ENCODE results near the gene PPP3R2.
"Not testable (repeated sequence)": the region's sequence is repeated elsewhere in the genome, so short reads cannot be mapped to it uniquely, and the experiment has no call there.

Gene PPP3R2

GRCh38 chr9:101594796-101595195 lies at the start of gene PPP3R2:
Gene PPP3R2 (minus strand): TSS chr9:101594969. CDS start chr9:101594921, 48 bp downstream.
- DNase-seq, result no peak

- no peak for DNase-seq
Measured at GRCh38 chr9:101639785-101640665, 45.3 kb upstream of the PPP3R2 start.

DNA sequence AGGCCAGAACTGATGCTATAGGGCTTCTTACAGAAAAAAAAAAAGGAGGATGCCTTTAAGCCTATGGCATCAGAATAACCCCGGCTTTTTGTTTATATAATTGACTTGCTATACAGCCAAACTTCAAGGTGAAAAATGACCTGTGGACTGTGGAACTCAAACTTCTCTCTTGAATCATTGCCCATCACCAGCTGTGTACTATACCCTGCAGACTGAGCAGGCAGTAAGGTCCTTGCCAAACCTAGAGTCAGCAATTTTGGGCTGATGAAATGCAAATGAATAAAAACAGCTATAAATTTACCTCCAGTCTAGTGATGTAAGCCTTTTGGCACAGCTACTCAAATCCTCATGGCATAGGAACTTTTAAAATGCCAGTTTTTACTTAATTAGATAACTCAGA lies 44.5 kb upstream of the PPP3R2 start:
- no peak for DNase-seq

DNA sequence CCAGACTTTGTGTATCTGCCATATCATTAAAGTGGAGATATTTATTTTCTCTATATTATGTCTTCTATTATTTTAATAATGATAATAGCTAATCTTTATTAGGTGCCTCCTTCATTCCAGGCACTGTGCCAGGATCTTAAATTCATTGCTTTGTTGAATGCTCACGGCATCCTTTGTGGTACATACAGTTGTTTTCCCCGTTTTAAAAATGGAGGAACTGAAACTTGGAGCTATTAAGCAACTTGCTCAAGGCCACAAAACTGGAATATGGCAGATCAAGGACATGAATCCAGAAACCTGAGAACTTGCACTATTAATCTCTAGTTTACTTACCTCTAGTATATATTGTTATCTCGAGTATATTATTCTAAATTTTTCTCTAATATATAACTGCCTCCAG lies 41.5 kb upstream of the PPP3R2 start:
- no peak for DNase-seq

DNA sequence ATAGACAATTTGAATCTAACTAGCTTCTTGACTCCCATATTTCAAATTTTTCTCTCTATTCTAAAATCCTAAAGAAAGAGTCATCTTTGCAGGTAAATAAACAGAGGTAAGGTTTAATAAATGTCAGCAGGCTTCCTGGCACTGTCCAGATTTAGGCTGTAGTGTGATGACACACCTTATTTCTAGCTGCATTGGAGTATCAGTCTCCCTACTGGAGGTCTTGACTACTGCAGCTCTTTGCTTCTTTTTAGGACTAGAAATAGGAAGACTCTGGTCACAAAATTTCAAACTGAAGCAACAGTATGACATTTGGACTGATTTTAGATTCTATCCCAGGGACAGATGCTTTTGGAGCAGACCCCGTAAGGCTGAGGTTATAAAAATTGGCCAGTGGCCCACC lies 40.7 kb upstream of the PPP3R2 start:
- DNase-seq, result no peak

GRCh38 chr9:101634741-101635409 lies 40.1 kb upstream of the PPP3R2 start:
- no peak for DNase-seq

DNA sequence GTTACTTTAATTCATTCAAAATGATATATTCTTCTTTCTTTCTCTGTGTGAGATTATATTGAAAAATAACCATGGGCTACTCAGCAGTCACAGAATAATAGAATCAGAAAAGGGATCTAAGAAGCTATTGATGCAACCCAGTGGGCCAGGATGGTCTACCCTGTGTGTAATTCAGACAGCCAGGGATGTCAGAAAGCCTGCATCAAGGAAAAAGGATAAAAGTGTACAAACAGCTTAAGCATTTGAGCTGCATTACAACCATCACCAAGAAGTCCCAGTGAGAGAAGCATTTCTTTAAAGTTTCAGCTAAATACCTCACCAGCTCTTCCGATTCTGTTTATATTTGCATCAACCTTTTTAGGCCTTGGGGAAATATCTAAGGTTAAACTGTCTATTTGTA lies 37.8 kb upstream of the PPP3R2 start:
- DNase-seq, result no peak

GRCh38 chr9:101631892-101632291 lies 37.1 kb upstream of the PPP3R2 start:
- DNase-seq, result no peak

GRCh38 chr9:101629636-101630035 lies 34.9 kb upstream of the PPP3R2 start:
- DNase-seq, result no peak

DNA sequence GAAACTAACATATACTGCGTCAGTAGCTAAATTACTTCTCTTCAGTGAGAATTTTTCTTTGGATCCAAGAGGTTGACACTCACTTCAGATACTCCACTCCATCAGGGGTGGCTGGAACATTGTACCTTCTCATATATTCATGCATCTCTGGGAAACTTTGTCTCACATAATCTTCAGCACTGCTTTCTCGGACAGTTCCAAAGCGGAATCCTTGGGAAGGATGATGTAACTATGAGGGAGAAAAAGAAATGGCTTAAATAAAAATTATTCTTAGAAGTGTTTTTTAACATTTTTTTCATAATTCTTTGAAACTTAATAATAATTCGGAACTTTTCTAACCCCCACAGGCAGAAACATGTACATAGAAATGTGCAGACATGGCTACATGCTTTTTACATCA lies 33.4 kb upstream of the PPP3R2 start:
- DNase-seq, result no peak

GRCh38 chr9:101626295-101626694 lies 31.5 kb upstream of the PPP3R2 start:
- DNase-seq, result no peak

DNA sequence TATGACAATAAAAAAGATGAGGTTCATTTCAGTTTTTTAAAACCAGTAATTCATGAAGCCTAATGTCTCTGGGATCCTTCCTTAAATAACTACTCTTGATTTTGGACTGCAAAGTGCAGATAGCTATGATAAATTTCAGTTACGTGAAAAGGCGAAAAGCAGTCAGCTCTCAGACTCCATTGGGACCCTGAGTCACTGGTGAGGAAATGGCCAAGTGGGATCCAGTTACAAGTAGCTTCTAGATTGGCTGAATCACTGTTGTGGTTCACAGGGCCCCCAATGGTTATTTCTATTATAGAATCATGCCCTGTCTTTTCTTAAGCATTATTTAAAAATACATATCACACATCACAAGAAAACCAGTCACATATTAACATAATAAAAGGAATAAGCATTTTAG lies 31.1 kb upstream of the PPP3R2 start:
- no peak for DNase-seq

GRCh38 chr9:101620452-101620851 lies 25.7 kb upstream of the PPP3R2 start:
- DNase-seq, result no peak

- no peak for DNase-seq
Measured at GRCh38 chr9:101618698-101619097, 23.9 kb upstream of the PPP3R2 start.

DNA sequence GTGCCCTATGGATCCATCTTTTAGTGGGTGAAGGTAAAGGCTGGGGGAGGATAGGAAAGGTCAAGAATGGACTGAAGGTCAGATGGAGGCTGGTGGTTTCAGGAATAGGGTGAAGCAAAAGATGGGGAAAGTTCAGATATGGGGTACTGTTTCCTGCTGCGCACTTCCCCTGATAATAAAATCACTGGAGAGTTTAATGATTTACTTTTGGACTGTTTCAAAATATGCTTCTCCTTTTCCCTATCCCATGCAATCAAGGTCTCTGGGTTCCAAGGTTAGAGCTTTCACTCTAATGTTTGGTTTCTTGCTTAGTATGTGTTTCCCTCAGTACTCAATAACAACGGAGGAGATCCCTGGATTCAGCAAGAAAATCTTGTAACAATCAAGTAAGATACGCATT lies 10.8 kb upstream of the PPP3R2 start:
- DNase-seq, result no peak

GRCh38 chr9:101604296-101604695 lies 9.5 kb upstream of the PPP3R2 start:
- DNase-seq, result no peak

- DNase-seq, result no peak
Measured at GRCh38 chr9:101601904-101602765, 7.4 kb upstream of the PPP3R2 start.

DNA sequence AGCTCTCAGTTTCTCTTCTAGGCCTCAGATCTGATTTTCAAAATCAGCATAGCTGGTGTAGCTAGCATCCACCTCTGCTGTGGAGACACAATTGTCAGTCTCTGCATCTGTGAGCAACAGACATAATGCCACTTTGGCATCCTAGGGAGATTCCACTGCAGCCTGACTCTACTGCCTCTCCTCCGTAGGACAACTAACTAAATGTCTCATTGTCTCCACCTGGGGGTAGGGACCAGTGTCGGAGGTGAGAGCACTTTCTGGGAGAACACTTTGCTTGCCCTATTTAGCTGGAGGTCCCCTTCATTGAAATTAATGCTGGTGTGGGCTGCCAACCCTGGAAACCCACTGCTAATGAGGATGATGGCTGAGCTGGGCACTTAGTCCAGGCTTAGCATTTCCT lies 1.4 kb downstream of the PPP3R2 start:
- DNase-seq, result no peak

- DNase-seq, result no peak
Measured at GRCh38 chr9:101592788-101593187, 2.0 kb downstream of the PPP3R2 start.

DNA sequence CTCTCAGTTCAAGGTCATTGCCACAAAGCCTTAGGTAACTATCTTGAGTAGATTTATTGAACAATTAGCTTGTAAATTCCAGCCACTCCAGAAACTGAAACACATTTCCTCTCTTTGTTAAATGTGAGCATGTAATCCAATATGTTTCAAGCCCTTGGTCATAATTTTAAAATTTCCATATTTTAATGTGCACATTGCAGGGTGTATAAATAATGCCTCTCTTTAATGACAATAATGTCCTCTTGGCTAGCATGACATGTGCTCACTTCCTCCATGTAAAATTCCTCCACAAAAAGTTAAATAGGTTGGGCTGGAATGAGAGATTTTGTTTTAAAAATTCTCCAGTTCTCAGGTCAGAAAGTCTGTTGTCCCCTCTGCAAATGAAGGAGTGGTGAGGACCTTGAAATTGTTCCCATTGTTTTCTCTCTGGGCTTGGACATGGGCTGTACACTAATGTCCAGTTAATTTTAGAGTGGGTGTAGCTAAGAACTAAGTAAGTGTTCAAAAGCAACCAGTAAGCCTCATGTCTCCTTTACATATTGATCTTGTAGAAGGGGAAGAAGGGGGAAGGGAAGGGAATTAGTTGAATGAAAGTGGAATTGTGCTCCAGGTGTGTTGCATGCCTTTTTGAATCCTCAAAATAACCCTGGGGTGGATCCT lies 2.9 kb downstream of the PPP3R2 start:
- DNase-seq, result no peak

GRCh38 chr9:101590901-101591300 lies 3.9 kb downstream of the PPP3R2 start:
- DNase-seq, result no peak

- DNase-seq, result not testable (repeated sequence)
Measured at GRCh38 chr9:101590074-101590473, 4.7 kb downstream of the PPP3R2 start.
